AML-193 (cell line): ENCODE measurements around the gene CENPVL1.
"Not testable (repeated sequence)": the region's sequence is repeated elsewhere in the genome, so short reads cannot be mapped to it uniquely, and the experiment has no call there.

Source experiments
- DNase-seq, 2 experiments: peaks; one replicate each; lab custom pipeline; 2025; lab: John Stamatoyannopoulos, UW

CENPVL1 gene

GRCh38 chrX:51710277-51711164 is at the start of gene CENPVL1:
TSS of gene CENPVL1 (plus strand) at chrX:51710512. CDS start at chrX:51710512, 0 bp downstream.
- not testable (repeated sequence) for DNase-seq

GRCh38 chrX:51665981-51666380 is 44.3 kb upstream of the CENPVL1 start:
- no peak for DNase-seq

GRCh38 chrX:51679689-51680433 is 30.5 kb upstream of the CENPVL1 start:
- not testable (repeated sequence) for DNase-seq

GRCh38 chrX:51681808-51682719 is 28.2 kb upstream of the CENPVL1 start:
- not testable (repeated sequence) for DNase-seq

- not testable (repeated sequence) for DNase-seq
Measured at GRCh38 chrX:51682720-51683062, 27.6 kb upstream of the CENPVL1 start, which contains the start of gene CENPVL2. TSS of gene CENPVL2 (minus strand) at chrX:51682831. CDS start at chrX:51682831, 0 bp downstream.

GRCh38 chrX:51694254-51694653 is 16.1 kb upstream of the CENPVL1 start:
- DNase-seq, result no peak

GRCh38 chrX:51697397-51697796 is 12.9 kb upstream of the CENPVL1 start:
- DNase-seq, result no peak

- not testable (repeated sequence) for DNase-seq
Measured at GRCh38 chrX:51712943-51713647, 2.8 kb downstream of the CENPVL1 start.

GRCh38 chrX:51728202-51728601 is 17.9 kb downstream of the CENPVL1 start:
- DNase-seq, result no peak

GRCh38 chrX:51737091-51737490 is 26.8 kb downstream of the CENPVL1 start:
- peak; percentile 24 to 43 for DNase-seq

- DNase-seq, result no peak
Measured at GRCh38 chrX:51742586-51742985, 32.3 kb downstream of the CENPVL1 start.

- DNase-seq, result peak; percentile 44
Measured at GRCh38 chrX:51743179-51743957, 33.1 kb downstream of the CENPVL1 start, which contains the start of gene GSPT2. TSS of gene GSPT2 (plus strand) at chrX:51743442. CDS start at chrX:51743627, 185 bp downstream.

- DNase-seq, result no peak
Measured at GRCh38 chrX:51747671-51748070, 37.4 kb downstream of the CENPVL1 start.

- no peak for DNase-seq
Measured at GRCh38 chrX:51759055-51759839, 48.9 kb downstream of the CENPVL1 start.

- no peak for DNase-seq
Measured at GRCh38 chrX:51760657-51761056, 50.3 kb downstream of the CENPVL1 start.
